ENCODE results near the gene SND1. TPM values are rescaled to one million over a fixed set of nuclear protein-coding genes. Genes with fewer than 3 reads are reported as not detected.

SND1 gene
- total and polyA plus RNA-seq, 12 donors, result 58.9 to 266 (median 132) TPM

GRCh38 chr7:127824682-127825081 lies 172.7 kb downstream of the SND1 start:
- peaks cover 11 to 18% of the 10 kb centered on the region in 2 donors for H3K4me1 ChIP-seq (replicated peaks in 1 of 2)
- H3K36me3 ChIP-seq (replicated peaks in 1 of 2), result no peaks in the 10 kb centered on the region
- DNase-seq, result no peak
- H3K27ac ChIP-seq, result no peak overlapping the region
- H3K4me3 ChIP-seq, result no peak overlapping the region
- no peaks in the 10 kb centered on the region for H3K9me3 ChIP-seq (replicated peaks in 1 of 3)
- TF ChIP-seq, protein P1, sequence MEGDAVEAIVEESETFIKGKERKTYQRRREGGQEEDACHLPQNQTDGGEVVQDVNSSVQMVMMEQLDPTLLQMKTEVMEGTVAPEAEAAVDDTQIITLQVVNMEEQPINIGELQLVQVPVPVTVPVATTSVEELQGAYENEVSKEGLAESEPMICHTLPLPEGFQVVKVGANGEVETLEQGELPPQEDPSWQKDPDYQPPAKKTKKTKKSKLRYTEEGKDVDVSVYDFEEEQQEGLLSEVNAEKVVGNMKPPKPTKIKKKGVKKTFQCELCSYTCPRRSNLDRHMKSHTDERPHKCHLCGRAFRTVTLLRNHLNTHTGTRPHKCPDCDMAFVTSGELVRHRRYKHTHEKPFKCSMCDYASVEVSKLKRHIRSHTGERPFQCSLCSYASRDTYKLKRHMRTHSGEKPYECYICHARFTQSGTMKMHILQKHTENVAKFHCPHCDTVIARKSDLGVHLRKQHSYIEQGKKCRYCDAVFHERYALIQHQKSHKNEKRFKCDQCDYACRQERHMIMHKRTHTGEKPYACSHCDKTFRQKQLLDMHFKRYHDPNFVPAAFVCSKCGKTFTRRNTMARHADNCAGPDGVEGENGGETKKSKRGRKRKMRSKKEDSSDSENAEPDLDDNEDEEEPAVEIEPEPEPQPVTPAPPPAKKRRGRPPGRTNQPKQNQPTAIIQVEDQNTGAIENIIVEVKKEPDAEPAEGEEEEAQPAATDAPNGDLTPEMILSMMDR (IDR thresholded peaks at IDR 0.05), result no peak
- no peak for TF ChIP-seq POLR2A (IDR thresholded peaks at IDR 0.05)
- intact Hi-C loops (cut with DNase I), result no loop called here
- 32 to 80% (median 53%) methylated on average over 1 of the region's 1 CpG for WGBS, 4 donors
- no peaks in the 10 kb centered on the region for H3K27me3 ChIP-seq

- no peak for TF ChIP-seq POLR2A (IDR thresholded peaks at IDR 0.05)
- TF ChIP-seq, protein P1 (IDR thresholded peaks at IDR 0.05), result no peak
- intact Hi-C loops (cut with DNase I), result no loop called here
- H3K27ac ChIP-seq, result no peak overlapping the region
- H3K4me3 ChIP-seq, result no peak overlapping the region
- H3K36me3 ChIP-seq (replicated peaks in 1 of 2), result no peaks in the 10 kb centered on the region
- DNase-seq, result no peak
- WGBS, 4 donors, result 82 to 91% (median 87%) methylated on average over 4 of the region's 4 CpGs
- peaks cover 0 to 6% of the 10 kb centered on the region in 2 donors for H3K4me1 ChIP-seq (replicated peaks in 1 of 2)
- no peaks in the 10 kb centered on the region for H3K27me3 ChIP-seq
- H3K9me3 ChIP-seq (replicated peaks in 1 of 3), result no peaks in the 10 kb centered on the region
These were observed 177.0 kb downstream of the SND1 start for GRCh38 chr7:127828843-127829500.

- no peak overlapping the region for H3K27ac ChIP-seq
- H3K4me1 ChIP-seq (replicated peaks in 1 of 2), result no peaks in the 10 kb centered on the region
- no peaks in the 10 kb centered on the region for H3K36me3 ChIP-seq (replicated peaks in 1 of 2)
- H3K9me3 ChIP-seq (replicated peaks in 1 of 3), result no peaks in the 10 kb centered on the region
- H3K27me3 ChIP-seq, result no peaks in the 10 kb centered on the region
- H3K4me3 ChIP-seq, result no peak overlapping the region
- intact Hi-C loops (cut with DNase I), result no loop called here
- no peak for TF ChIP-seq POLR2A (IDR thresholded peaks at IDR 0.05)
- TF ChIP-seq, protein P1 (IDR thresholded peaks at IDR 0.05), result no peak
- no peak for DNase-seq
- 80 to 89% (median 85%) methylated on average over 5 of the region's 5 CpGs for WGBS, 4 donors
These were observed 179.6 kb downstream of the SND1 start for GRCh38 chr7:127831318-127832219.

DNA sequence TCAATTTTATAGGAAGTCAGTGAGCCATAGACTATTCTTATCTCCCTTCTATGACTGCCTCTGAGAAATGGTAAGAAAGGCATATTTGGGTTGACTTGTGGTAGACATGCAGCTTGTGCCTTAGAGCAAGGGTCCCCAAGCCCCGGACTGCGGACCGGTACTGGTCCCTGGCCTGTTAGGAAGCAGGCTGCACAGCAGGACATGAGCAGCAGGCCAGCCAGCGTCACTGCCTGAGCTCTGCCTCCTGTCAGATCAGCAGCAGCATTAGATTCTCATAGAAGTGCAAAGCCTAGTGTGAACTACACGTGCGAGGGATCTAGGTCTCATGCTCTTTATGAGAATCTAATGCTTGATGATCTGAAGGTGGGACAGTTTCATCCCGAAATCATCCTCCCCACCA lies 180.6 kb downstream of the SND1 start:
- no peak for DNase-seq
- Histone ChIP-seq H3K4me1 (replicated peaks in 1 of 2) (no peaks in the 10 kb centered on the region), H3K9me3 (replicated peaks in 1 of 3) (no peaks in the 10 kb centered on the region), H3K36me3 (replicated peaks in 1 of 2) (no peaks in the 10 kb centered on the region), H3K27ac (no peak overlapping the region), H3K27me3 (no peaks in the 10 kb centered on the region), H3K4me3 (no peak overlapping the region)
- 89 to 98% (median 96%) methylated on average over 7 of the region's 7 CpGs for WGBS, 4 donors
- TF ChIP-seq, protein P1 (IDR thresholded peaks at IDR 0.05), result no peak
- TF ChIP-seq POLR2A (IDR thresholded peaks at IDR 0.05), result no peak
- intact Hi-C loops (cut with DNase I), result no loop called here
